ENCODE data around the gene ACKR1. TPM values are rescaled to one million over a fixed set of nuclear protein-coding genes. Genes with fewer than 3 reads are reported as not detected.

The ACKR1 gene
- total and polyA plus RNA-seq, 2 of the 13 experiments (the other 11 are each of a cell fraction or from before 2014, with no cell fraction given), result not detected

DNA sequence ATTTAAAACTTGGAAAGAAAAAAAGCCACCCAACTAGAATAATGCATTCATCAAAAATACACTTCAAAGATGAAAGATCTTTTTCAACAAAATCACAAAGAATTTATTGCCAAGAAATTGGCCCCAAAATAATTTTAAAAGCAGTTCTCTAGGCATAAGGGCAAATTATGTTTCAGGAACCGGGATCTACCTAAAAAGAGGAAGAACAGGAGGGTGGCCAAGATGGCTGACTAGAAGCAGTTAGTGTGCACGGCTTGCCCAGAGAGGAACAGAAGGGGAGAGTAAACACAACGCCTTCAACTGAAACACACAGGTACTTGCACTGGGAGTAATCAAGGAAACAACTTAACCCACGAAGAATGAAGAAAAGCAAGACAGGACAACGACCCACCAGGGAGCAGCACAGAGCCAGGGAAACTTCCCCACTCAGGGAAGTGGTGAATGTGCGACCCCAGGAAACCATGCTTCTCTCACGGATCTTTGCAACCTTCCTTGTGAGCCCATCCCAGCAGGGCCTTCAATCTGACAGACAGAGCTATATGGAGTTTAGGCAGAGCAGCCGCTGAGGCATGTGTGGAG lies 46.1 kb downstream of the ACKR1 start (continued):
- no peak for TF ChIP-seq GMEB2 (CRISPR knock-in tag; IDR thresholded peaks at IDR 0.05; ENCODE audit: low read depth)
- no peak for TF ChIP-seq DNMT3B (CRISPR knock-in tag; conservative IDR thresholded peaks at IDR 0.05)

Small RNA genes within 50 kb of the gene (small RNA-seq; reads per million reads assigned to genes)
- gene RNA5SP60 (ENCODE audit: insufficient read depth in 2 of 3, insufficient read length in 3 of 3, low read depth in 2 of 3, low replicate concordance in 1 of 3), result 0 reads per million in 3 experiments

Other genes with a start within 250 kb of the ACKR1 start
- gene IFI16, start 195.0 kb upstream of the ACKR1 start, total RNA-seq (2016; rRNA removed; fragmentation: Illumina TruSeq; extraction: Trizol), result not detected in 2 replicates
- 0.04 TPM in 1 of 2 replicates, not detected in the other for gene IFI16, start 195.0 kb upstream of the ACKR1 start, polyA plus RNA-seq (2011; rRNA removed)
- gene AIM2, start 128.1 kb upstream of the ACKR1 start, total RNA-seq (2016; rRNA removed; fragmentation: Illumina TruSeq; extraction: Trizol), result not detected in 2 replicates
- gene AIM2, start 128.1 kb upstream of the ACKR1 start, polyA plus RNA-seq (2011; rRNA removed), result not detected in 2 replicates
- not detected in 2 replicates for gene CADM3, start 33.3 kb upstream of the ACKR1 start, total RNA-seq (2016; rRNA removed; fragmentation: Illumina TruSeq; extraction: Trizol)
- not detected in 2 replicates for gene CADM3, start 33.3 kb upstream of the ACKR1 start, polyA plus RNA-seq (2011; rRNA removed)
- not detected in 2 replicates for gene FCER1A, start 97.5 kb downstream of the ACKR1 start, total RNA-seq (2016; rRNA removed; fragmentation: Illumina TruSeq; extraction: Trizol)
- not detected in 2 replicates for gene FCER1A, start 97.5 kb downstream of the ACKR1 start, polyA plus RNA-seq (2011; rRNA removed)
- not detected in 2 replicates for gene OR10J4, start 227.3 kb downstream of the ACKR1 start, total RNA-seq (2016; rRNA removed; fragmentation: Illumina TruSeq; extraction: Trizol)
- not detected in 2 replicates for gene OR10J4, start 227.3 kb downstream of the ACKR1 start, polyA plus RNA-seq (2011; rRNA removed)
- not detected in 2 replicates for gene OR10J1, start 234.8 kb downstream of the ACKR1 start, total RNA-seq (2016; rRNA removed; fragmentation: Illumina TruSeq; extraction: Trizol)
- not detected in 2 replicates for gene OR10J1, start 234.8 kb downstream of the ACKR1 start, polyA plus RNA-seq (2011; rRNA removed)

Measured in HepG2 (cell line).